ENCODE results near the gene HOXD9. TPM values are rescaled to one million over a fixed set of nuclear protein-coding genes. Genes with fewer than 3 reads are reported as not detected.

The HOXD9 gene
- total RNA-seq, 1 experiment from 2014 or later, result not detected

DNA sequence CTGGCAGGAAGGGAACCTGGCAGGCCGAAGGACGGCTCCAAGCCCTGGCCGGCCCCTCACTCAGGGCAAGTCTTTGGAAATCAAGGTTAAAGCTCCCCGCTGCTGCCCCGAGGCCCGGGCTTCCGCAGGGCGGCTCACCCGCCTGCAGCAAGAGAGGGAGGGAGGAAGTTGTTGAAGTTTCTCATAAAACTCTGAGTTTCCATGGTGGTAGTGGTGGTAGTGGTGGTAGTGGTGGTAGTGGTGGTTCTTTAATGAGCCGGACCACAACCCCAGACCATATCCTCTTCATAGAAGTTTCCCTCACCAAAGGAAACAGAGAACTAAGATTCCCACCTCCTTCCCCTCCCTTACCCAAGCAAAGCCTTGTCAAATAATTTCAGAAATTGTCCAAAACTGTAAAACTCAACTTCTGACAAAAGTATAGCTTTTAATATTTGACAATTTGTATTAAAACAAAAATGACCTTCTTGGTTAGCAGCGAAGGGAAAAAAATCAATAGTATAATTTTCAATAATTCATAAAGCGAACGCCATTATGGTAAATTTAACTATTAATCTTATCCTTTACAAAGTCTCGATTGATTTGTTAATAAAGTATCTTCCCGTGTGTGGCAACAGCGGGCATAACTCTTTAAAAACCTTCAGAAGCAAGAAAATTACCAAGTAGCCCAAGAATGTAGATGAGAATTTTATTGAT is 7.4 kb upstream of the HOXD9 start:
- no peaks in the 10 kb centered on the region for H3K79me1 ChIP-seq (ENCODE audit: insufficient read depth, low read depth, low read length, poor library complexity, severe bottlenecking)
- no peak overlapping the region for H4K91ac ChIP-seq (ENCODE audit: insufficient read length, low read depth, low read length)
- H4K20me1 ChIP-seq (ENCODE audit: control insufficient read depth, insufficient read depth, insufficient read length), result peaks cover 4% of the 10 kb centered on the region
- H3K27ac Mint-ChIP-seq, result no peak overlapping the region
- H2BK15ac ChIP-seq (ENCODE audit: low read depth, low read length), result no peak overlapping the region
- DNase-seq, result peak; percentile 62
- H3K4ac ChIP-seq (ENCODE audit: low read depth, low read length), result no peak overlapping the region
- no peaks in the 10 kb centered on the region for H3K4me1 ChIP-seq (ENCODE audit: insufficient read depth, low read length)
- H2BK12ac ChIP-seq (ENCODE audit: insufficient read length, low read depth, low read length), result no peak overlapping the region
- no CpG with 5 or more reads among the region's 16 CpGs for WGBS (ENCODE audit: extremely low coverage, insufficient read length, low lambda C conversion rate)
- peaks cover 98% of the 10 kb centered on the region for H3K27me3 ChIP-seq (ENCODE audit: insufficient read depth, low read length)
- no peak overlapping the region for H3K9ac ChIP-seq (ENCODE audit: extremely low read depth, insufficient read length, low read length)
- TF ChIP-seq, protein P1, sequence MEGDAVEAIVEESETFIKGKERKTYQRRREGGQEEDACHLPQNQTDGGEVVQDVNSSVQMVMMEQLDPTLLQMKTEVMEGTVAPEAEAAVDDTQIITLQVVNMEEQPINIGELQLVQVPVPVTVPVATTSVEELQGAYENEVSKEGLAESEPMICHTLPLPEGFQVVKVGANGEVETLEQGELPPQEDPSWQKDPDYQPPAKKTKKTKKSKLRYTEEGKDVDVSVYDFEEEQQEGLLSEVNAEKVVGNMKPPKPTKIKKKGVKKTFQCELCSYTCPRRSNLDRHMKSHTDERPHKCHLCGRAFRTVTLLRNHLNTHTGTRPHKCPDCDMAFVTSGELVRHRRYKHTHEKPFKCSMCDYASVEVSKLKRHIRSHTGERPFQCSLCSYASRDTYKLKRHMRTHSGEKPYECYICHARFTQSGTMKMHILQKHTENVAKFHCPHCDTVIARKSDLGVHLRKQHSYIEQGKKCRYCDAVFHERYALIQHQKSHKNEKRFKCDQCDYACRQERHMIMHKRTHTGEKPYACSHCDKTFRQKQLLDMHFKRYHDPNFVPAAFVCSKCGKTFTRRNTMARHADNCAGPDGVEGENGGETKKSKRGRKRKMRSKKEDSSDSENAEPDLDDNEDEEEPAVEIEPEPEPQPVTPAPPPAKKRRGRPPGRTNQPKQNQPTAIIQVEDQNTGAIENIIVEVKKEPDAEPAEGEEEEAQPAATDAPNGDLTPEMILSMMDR (conservative IDR thresholded peaks at IDR 0.05), result no peak
- H4K5ac ChIP-seq (ENCODE audit: insufficient read length, low read depth, low read length), result no peak overlapping the region
- H3K9me3 Mint-ChIP-seq, result peaks cover 10 to 24% of the 10 kb centered on the region in 2 experiments
- H3K23ac ChIP-seq (ENCODE audit: insufficient read length, low read depth, low read length), result no peak overlapping the region
- peaks cover 2% of the 10 kb centered on the region for H3K23me2 ChIP-seq (ENCODE audit: insufficient read length, low read depth, low read length, poor library complexity, severe bottlenecking)
- H4K8ac ChIP-seq (replicated peaks; ENCODE audit: insufficient read length, low read depth, low read length), result no peak overlapping the region
- peaks cover 0 to 3% (median 0%) of the 10 kb centered on the region in 3 experiments; a peak in 2 of 7 replicates for H3K36me3 Mint-ChIP-seq (ENCODE audit: insufficient read depth in 1 of 3, low read depth in 3 of 3)
- H3K27ac ChIP-seq (ENCODE audit: insufficient read length, low read depth, low read length), result no peak overlapping the region
- peaks cover 100% of the 10 kb centered on the region for H3K27me3 Mint-ChIP-seq (ENCODE audit: low read depth)
- no peak overlapping the region for H3T11ph ChIP-seq (ENCODE audit: low read length)
- no peak overlapping the region for H3K4me2 ChIP-seq (ENCODE audit: insufficient read depth, insufficient read length, low read length)
- H3K18ac ChIP-seq (ENCODE audit: insufficient read length, low read depth, low read length), result no peak overlapping the region
- H2AK5ac ChIP-seq (ENCODE audit: insufficient read length, low read length), result no peak overlapping the region
- H2BK120ac ChIP-seq (ENCODE audit: low read depth, low read length, poor library complexity, severe bottlenecking), result no peak overlapping the region
- H2BK20ac ChIP-seq (ENCODE audit: low read depth, low read length, poor library complexity, severe bottlenecking), result no peak overlapping the region
- no peaks in the 10 kb centered on the region for H3K9me3 ChIP-seq (ENCODE audit: control insufficient read depth, low read depth, low read length)
- peaks cover 0 to 11% of the 10 kb centered on the region in 2 experiments; a peak in 2 of 4 replicates for H3K4me1 Mint-ChIP-seq
- no peak overlapping the region for H3K4me3 Mint-ChIP-seq
- no peak overlapping the region for H2AFZ ChIP-seq (ENCODE audit: low read length)
- H3K56ac ChIP-seq (ENCODE audit: insufficient read length, low read depth, low read length), result no peak overlapping the region
- H3K14ac ChIP-seq (ENCODE audit: insufficient read depth, low read length), result no peak overlapping the region
- no peaks in the 10 kb centered on the region for H3K79me2 ChIP-seq (ENCODE audit: insufficient read depth, low read length)
- no peak overlapping the region for H2BK5ac ChIP-seq (ENCODE audit: insufficient read length, low read length)

Data from H9 (cell line).